GM21381 (cell line): ENCODE measurements around the gene CBL.

Source experiments
- ATAC-seq: cut with Tn5 transposase; IDR thresholded peaks from one replicate; pipeline ENCODE4 v1.9.1; 2021; ENCODE audit warnings: mild to moderate bottlenecking, moderate library complexity; ENCODE audit not compliant: unreplicated experiment

The CBL gene

DNA sequence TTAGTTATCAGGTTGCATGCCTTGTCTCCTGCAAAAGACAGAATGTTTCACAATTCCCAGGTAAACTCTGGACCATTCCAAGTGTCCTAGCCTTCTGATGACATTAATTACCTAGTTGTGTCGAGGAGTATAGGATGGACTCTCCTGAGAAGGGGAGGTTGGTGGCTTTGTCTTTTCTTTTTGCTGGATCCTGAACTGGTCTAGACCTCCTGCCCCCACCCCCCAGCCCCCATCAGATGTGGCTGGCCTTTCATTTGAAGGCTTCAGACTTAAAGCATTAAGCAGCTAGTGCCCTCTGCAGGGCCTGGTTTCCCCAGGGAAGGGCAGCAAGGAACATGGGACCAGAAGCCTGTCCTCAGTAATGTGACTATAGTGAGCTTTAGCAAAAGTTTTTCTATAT, 101.1 kb downstream of the CBL start:
- ATAC-seq: no peak

DNA sequence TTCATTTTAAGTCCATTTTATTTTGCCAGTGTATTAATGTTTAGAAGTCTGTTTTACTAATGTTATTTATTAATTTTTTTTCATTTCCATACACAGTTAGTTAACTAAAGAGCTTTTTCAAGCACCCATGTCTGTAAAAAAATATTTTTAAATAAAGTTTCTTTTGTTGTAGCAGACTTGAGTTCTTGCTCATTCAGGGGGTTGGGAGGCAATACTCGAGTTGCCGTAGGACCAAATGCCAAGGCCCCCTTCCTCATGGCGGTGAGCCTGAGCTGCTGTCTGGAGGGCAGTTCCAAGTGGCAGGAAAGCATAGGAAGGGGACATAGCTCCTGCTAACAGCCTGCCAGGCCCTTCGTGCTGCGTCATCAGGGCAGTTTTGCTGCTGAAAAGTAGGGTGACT, 101.8 kb downstream of the CBL start:
- ATAC-seq: no peak

GRCh38 chr11:119309411-119309810, 103.3 kb downstream of the CBL start:
- no peak for ATAC-seq

GRCh38 chr11:119309953-119310681, 104.0 kb downstream of the CBL start:
- no peak for ATAC-seq

- ATAC-seq: no peak
Observed at GRCh38 chr11:119310682-119311052, 104.5 kb downstream of the CBL start.

GRCh38 chr11:119314726-119315125, 108.6 kb downstream of the CBL start:
- ATAC-seq: no peak

DNA sequence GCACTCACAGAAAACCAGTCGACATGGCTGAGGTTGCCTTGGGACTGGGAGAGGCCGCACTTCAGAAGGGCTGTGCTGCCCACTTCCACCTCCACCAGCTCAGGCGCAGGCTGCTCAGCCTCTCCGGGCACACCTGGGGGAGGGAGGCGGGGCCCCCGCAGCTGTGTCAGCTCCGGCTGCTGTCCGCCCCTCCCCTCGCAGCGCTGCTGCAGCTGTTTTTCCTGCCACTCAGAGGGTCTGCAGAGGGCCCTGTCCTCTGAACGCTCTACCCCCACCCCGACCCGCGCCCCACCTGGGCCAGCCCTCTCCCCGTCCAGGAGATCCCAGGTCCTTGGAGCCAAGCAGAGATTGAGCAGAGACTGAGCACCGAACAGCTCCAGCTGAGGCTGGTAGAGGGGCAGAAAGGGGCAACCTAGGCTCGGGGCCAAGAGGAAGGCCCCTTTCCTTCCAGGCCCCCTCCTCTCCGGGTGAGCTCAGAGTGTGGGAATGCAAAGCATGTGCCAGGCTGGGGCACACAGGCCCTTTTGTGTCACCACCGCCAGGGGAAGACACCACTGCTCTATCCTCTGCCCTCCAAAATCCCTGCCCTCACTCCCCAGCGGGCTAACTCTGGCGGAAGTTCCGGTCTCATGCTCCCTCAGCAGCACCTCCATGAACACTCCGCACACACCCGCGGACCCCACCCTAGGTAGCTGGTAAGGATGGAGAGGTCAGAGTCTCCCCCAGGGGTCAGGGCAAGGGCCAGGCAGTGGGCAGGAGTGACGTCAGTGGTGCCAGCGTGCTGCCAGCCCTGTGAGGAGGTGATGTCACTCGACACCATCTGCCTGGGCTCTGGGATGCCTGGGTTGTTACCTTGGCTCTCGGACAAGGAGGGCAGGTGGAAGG, 109.2 kb downstream of the CBL start:
- ATAC-seq: no peak

DNA sequence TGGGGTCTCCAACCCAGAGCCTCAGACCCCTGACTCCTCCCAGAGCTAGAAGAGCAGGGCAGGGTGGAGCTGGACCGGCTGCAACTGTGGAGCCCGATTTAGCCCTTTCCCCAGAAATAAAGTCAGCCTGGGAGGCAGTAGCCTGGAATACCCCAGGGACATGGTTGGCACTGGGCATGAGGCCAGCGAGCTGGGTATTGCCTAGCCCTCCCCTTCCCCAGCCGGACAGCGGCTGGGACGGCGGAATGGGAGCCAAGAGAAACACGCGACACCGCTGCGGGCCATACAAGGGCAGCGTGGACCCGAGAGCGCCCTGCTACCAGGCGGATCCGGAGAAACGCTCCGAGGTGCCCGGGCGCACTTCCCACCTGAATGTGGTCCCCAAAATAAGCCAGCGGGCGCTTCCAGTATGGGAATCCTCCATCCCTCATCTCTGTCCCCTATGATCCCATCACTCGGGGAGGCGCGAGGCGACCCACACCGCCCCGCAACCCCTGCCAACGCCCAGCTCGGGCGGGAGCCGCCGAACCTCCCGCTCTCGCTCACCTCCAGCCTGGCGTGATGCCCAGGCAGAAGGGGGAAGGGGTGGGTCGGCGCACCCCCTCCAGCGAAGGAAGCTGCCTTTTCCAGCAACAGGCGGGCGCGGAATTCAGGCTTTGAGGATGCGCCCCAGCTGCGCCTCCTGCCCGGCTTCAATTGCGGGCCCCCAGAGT, 110.0 kb downstream of the CBL start:
- ATAC-seq: no peak

- no peak for ATAC-seq
Observed at GRCh38 chr11:119316729-119317591, 110.8 kb downstream of the CBL start, which contains the start of gene MCAM. Gene MCAM (minus strand): TSS chr11:119317130. CDS start chr11:119317101, 29 bp downstream.

DNA sequence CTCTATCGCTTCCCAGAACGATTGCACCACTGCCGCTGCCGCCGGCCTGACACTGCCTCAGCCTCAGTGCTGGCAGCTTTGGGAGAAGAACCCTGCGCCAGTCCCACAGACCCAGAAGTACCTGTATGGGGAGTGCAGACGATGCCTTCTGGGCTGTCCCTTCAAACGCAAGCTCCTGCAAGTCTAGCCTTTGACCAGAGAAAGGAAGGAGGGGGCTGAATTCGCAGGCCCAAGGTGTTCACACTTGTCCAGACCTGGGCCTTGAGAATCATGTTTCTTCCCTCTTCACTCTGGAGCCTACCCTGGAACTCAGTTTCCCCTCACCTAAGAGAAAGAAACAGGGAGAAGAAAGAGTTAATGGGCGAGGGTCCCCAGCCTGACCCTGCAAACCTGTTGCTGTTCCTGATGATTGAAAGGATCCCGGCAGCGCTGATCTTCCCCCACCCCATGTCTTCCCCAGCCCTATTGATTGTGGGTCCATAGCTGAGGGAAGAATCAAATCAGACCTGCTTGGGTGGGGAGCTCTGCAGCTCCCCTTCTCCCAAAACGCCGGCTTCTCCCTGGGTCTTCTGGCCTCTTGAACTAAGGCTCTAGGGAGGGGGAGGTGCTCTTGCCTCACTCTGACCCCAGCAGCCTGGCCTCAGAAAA, 111.6 kb downstream of the CBL start:
- no peak for ATAC-seq

DNA sequence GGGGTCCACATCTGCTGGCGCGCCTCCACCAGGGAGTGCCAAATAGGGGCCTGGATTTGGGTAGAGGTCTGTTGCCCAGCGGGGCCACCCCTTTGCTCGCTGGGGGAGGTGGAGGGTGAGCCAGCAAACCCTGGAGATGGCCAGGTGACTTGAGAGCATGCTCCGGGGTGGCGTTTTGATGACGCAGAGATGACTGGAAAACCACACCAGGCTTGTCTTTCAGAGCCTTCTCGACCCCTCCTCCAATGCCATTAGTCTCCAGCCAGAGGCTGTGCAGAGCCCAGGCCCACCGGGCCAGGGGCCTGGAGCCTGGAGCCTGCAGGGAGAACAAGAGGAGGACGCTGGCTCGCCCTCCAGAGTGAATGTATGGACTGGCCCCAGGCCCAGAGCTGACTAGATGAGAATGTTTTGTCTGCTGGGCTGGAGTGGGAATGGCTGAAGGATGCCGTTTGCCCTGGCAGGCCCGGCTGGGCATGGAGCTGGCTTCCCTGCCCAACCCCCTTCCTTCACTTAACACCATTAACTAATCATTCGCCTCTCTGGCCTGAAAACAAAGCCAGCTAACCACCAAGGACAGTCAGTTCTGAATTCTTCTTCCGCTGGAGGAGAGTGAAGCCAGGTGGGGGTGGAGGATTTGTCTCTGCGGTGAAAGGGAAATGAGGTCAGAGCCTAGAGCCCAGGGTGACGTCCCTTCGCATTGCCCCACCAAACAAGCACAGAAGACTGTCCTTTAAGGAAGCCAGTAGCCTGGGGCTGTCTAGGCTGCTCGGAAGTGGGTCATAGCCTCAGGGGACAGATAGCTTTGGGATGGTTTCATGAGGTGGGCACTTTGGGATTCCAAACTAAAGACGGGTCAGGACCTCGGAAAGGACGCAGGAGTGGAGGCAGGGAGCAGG, 112.3 kb downstream of the CBL start:
- no peak for ATAC-seq

- no peak for ATAC-seq
Observed at GRCh38 chr11:119319136-119319699, 113.1 kb downstream of the CBL start.

DNA sequence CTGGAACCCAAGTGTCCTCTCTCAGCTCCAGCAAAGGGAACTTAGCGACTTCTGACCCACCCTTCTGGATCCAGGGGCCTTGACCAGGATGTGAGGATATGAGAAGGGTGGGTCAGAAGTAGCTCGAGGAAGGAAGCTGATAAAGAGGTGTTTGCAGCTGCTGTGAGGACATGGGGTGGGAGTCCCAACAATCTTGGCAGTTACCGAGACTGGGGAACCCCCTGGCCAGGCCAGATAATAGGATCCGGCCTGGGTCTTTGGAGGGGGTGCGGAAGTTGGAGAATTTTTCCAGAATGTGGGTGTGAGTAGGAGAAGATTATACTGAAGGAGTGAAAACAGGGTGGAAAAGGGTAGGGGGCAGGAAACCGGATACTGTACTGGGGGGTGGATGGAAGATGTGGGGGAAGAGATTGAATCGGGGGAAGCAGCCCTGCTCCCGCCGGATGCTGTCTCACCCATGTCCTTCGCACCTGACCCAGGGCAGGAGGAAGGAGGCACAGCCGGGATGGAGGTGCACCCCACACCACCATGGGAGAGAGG, 113.6 kb downstream of the CBL start:
- ATAC-seq: no peak

DNA sequence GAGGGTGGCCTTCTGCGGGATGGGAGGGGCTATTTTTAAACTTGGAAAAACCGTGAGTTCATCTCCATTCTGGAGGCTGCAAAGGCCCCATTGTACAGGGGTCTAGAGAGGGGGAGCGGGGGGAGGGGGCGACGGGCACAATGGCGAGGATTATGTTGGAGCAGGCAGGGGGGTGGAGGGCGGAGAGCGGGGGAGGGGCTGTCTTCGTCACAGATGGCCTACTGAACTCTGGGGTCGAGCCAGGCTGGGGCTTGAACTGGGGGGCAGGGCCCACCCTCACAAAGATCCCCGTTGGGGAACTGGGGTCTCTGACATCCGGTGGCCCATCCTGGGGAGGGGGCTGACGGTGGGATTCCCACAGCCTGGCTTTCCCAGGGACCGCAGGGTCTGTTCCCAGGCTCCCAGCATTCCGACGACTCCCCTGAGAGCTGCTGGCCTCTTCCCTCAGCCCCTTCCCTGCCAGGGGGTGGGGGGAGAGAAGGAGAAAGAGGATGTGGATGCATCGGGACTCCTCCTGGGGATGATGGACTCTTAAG, 114.2 kb downstream of the CBL start:
- ATAC-seq: no peak

- ATAC-seq: peak; percentile 44
Observed at GRCh38 chr11:119320776-119321524, 114.8 kb downstream of the CBL start.

DNA sequence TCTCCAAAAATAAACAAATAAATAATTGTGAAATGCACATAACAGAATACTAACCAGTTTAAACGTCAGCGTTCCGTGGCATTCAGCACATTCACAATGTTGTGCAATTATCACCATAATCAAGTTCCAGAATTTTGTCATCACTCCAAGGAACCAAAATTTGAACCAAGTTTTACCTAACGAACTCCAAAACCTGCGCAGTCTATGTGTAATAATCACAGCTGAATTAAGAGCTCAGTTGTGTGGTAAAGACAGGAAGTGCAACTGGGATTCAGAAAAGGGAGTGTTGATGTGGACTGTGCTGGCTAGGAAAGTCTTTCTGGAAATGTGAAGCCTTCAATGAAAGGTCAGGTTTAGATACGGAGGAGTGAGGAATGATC, 116.2 kb downstream of the CBL start:
- ATAC-seq: no peak

- ATAC-seq: no peak
Observed at GRCh38 chr11:119322921-119323531, 116.9 kb downstream of the CBL start.
